Tibial nerve (tissue), 3 donors: ENCODE measurements around the gene CHIC2.

Experiments
- CTCF ChIP-seq, 5 experiments: fragments of 200-600 bp in 3 of 5; fragments of 450-650 bp in 2 of 5; sonication (generic) in 3 of 5; IDR thresholded peaks; one replicate each; pipeline ENCODE4 v1.5.1; 2016 to 2019; ENCODE audit warnings: antibody characterized with exemption in 5 of 5, mild to moderate bottlenecking in 3 of 5, moderate library complexity in 2 of 5
- POLR2A ChIP-seq, 2 donors: fragments of 450-650 bp; IDR thresholded peaks; one replicate each; pipeline ENCODE4 v1.6.1; 2017; ENCODE audit warnings: antibody characterized with exemption in 2 of 2, mild to moderate bottlenecking in 2 of 2, moderate library complexity in 2 of 2

- TF ChIP-seq POLR2A (IDR thresholded peaks at IDR 0.05) = no peak
- TF ChIP-seq CTCF (IDR thresholded peaks at IDR 0.05) = no peak
Measured at GRCh38 chr4:54054501-54054900, 9.9 kb downstream of the CHIC2 start.
